ENCODE results near the gene DNAAF1.

DNA sequence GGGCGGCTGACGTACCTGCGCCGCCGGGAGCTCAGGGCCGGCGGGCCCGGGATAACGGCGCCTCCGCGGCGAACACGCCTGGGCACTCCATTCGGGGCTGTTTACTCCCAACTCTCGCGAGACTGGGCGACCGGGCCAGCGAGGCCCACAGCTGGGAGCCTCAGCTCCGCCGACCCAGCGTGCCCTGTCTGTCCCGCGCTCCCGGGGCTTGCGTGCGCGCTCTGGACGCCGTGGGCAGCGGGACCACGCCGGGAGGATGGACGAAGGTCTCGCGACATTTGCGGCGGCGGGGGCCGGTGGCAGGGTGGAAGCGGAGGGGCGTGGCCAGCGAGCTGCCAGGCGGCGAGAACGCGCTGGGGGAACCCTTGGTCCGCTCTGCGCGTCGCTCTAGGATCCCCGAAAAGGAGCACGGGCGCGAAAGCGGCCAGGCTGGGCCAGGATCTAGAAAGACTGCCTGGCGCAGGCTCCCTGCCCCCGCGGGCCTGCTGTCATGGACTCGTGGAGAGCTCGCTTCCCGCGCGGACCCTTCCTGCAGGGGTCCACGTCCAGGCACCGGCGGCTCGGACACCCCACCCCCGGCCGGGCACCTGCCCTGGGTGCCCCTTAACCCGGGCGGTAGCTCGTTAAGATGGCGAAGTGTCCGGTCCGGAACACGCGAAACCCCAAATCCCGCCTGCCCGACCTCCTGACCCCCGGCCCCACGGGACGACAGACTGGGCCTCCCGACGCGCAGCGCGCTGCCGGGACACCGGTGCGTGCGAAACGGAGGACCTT, 28.2 kb upstream of the DNAAF1 start, which contains the start of gene MBTPS1:
- TF ChIP-seq MAX (IDR thresholded peaks at IDR 0.05) (peak; percentile 48), TEAD4 (IDR thresholded peaks at IDR 0.05) (no peak), EP300 (IDR thresholded peaks at IDR 0.05; ENCODE audit: borderline replicate concordance) (no peak), EGR1 (IDR thresholded peaks at IDR 0.05) (no peak; the same call in 1 of the 2 replicates)
